Bronchial epithelial cell (primary cell): ENCODE data around the gene TUB. TPM values are rescaled to one million over a fixed set of nuclear protein-coding genes. Genes with fewer than 3 reads are reported as not detected.

Experiments used
- DNase-seq: peaks from one replicate; pipeline ENCODE4 v3.0.0-alpha.2; 2010; ENCODE audit warnings: low read depth
- FAIRE-seq: peaks from 2 replicates; lab custom pipeline; 2011; peaks lifted over from hg19 to GRCh38; lab: Jason Lieb, UNC
- H3K27me3 ChIP-seq: 2 replicates; pipeline ENCODE4 v1.5.1; 2011; ENCODE audit warnings: low read length; ENCODE audit not compliant: control insufficient read depth, insufficient read depth
- H3K36me3 ChIP-seq: 2 replicates; pipeline ENCODE4 v1.5.1; 2011; ENCODE audit warnings: low read length; ENCODE audit not compliant: control insufficient read depth, insufficient read depth
- H3K4me3 ChIP-seq: 2 replicates; pipeline ENCODE4 v1.5.1; 2011; ENCODE audit warnings: mild to moderate bottlenecking, low read depth, low read length, control low read depth
- CTCF ChIP-seq: IDR thresholded peaks from 2 replicates; pipeline ENCODE4 v1.5.1; 2011; ENCODE audit warnings: mild to moderate bottlenecking, moderate library complexity, low read length, control low read depth, inconsistent platforms; ENCODE audit not compliant: insufficient read depth, severe bottlenecking
- total RNA-seq: library from RNA; depleted of rRNA; stranded (reverse); fragments of >200 nt; gene quantifications from 2 replicates; pipeline ENCODE4 v1.2.1, GENCODE V29; 2014

TUB gene
- total RNA-seq, 1 donor from 2014 or later: 0.26 TPM

- no peaks in the 10 kb centered on the region for H3K36me3 ChIP-seq
- H3K4me3 ChIP-seq: no peak overlapping the region
- no peak for TF ChIP-seq CTCF
- DNase-seq (no peak), FAIRE-seq (no peak)
- no peaks in the 10 kb centered on the region for H3K27me3 ChIP-seq
Observed at GRCh38 chr11:8102965-8103364, 22.0 kb downstream of the TUB start.

- DNase-seq (no peak), FAIRE-seq (no peak)
- Histone ChIP-seq H3K27me3 (no peaks in the 10 kb centered on the region), H3K36me3 (no peaks in the 10 kb centered on the region), H3K4me3 (no peak overlapping the region)
- no peak for TF ChIP-seq CTCF
Observed at GRCh38 chr11:8103909-8104308, 22.9 kb downstream of the TUB start.

GRCh38 chr11:8105133-8105532 is 24.1 kb downstream of the TUB start:
- Histone ChIP-seq H3K36me3 (no peaks in the 10 kb centered on the region), H3K27me3 (no peaks in the 10 kb centered on the region), H3K4me3 (no peak overlapping the region)
- TF ChIP-seq CTCF: no peak
- DNase-seq (no peak), FAIRE-seq (no peak)

- no peak for DNase-seq
- Histone ChIP-seq H3K27me3 (no peaks in the 10 kb centered on the region), H3K36me3 (no peaks in the 10 kb centered on the region), H3K4me3 (no peak overlapping the region)
- no peak for FAIRE-seq
- no peak for TF ChIP-seq CTCF
Observed at GRCh38 chr11:8105666-8106065, 24.7 kb downstream of the TUB start.

GRCh38 chr11:8106679-8107078 is 25.7 kb downstream of the TUB start:
- H3K36me3 ChIP-seq: no peaks in the 10 kb centered on the region

More at GRCh38 chr11:8106679-8107078, 25.7 kb downstream of the TUB start:
- no peak for FAIRE-seq
- Histone ChIP-seq H3K4me3 (no peak overlapping the region), H3K27me3 (no peaks in the 10 kb centered on the region)
- no peak for TF ChIP-seq CTCF
- DNase-seq: no peak
